HG03045 (cell line): ENCODE data around the gene DDR1.
"Not testable (repeated sequence)": the region's sequence is repeated elsewhere in the genome, so short reads cannot be mapped to it uniquely, and the experiment has no call there.

Experiments
- ATAC-seq: cut with Tn5 transposase; IDR thresholded peaks from one replicate; pipeline ENCODE4 v1.9.1; 2021; ENCODE audit warnings: mild to moderate bottlenecking, moderate library complexity; ENCODE audit not compliant: unreplicated experiment

The DDR1 gene

DNA sequence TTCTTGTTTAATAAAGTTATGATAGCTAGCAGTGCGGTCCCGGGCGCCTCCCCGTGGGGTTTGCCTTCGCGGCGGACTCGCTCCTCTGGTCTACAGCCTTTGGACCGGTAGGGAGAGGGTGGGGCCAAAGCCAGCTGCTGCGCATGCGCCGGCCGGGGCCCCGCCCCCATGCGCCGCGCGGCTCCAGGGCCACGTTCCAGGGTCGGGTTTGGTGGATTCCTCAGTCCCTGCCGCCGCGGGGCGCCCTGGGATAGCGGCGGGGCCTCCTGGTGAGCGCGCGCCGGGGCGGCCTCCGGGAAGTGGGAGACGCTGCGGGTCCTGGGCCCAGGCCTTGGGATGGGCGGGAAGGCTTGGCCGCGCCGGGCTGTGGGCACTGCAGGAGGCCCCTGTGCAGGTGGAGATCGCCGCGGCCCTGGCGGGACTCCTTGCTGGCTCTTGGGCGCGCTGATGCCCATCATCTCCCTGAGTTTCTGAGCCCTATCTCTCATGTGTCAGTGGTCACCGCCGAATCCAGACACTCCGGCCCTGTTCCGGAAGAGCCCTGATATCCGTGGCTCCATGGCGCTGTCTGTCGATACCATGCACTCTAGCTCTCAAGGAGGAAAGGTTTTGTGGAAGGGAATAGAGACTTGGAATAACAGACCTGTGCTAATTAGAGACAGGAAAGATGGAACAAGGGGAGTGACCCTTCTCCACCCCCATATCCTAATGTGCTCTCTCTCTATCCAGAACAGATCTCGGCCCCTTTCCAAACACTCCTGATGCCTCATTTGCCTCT lies 29.9 kb downstream of the DDR1 start, which contains the start of gene VARS2:
Gene VARS2 (plus strand): TSS at position 163 of the 778 bp plus-strand sequence. CDS start 599 bp downstream, at position 762.
- peak; percentile 88 for ATAC-seq

DNA sequence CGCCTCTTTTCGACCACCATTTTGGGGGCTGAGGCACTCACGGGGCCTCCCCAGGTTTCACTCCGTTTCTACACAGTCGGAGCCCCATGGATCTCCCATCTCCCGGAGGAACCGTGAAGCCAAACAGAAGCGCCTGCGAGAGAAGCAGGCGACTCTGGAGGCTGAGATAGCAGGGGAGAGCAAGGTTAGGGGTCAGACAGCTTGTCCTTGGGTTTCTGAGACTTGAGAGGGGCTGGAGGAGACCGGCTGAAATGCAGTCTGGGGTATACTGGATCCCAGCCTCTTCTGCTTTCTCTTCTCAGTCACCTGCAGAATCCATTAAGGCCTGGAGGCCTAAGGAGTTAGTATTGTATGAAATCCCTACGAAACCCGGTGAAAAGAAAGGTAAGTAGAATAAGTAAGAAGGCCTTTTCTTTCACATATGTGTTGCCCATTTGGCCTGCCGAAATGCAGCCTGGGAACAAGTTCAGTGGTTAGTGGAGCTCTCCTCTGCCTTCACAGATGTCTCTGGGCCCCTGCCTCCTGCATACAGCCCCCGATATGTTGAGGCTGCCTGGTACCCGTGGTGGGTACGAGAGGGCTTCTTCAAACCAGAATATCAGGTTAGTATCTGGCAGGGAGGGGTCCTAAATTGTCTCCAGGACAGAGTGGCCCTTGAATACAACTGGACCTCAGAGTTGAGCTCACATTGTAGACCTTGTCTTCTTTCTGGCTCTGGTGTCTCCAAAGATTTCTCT lies 30.7 kb downstream of the DDR1 start:
- no peak for ATAC-seq

DNA sequence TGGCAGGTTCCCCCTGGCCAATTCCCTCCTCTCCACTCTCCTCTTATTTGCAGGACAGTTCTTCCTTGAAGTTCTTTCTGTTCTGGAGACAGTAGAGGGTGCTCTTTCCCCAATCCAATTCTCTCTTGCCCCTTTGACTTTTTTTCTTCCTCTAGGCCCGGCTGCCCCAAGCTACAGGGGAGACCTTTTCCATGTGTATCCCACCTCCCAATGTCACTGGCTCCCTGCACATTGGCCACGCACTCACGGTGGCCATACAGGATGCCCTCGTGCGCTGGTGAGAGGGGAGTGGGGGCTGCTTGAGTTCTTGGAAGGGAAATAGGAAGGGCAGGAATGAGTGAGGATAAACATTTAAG lies 31.2 kb downstream of the DDR1 start:
- no peak for ATAC-seq

DNA sequence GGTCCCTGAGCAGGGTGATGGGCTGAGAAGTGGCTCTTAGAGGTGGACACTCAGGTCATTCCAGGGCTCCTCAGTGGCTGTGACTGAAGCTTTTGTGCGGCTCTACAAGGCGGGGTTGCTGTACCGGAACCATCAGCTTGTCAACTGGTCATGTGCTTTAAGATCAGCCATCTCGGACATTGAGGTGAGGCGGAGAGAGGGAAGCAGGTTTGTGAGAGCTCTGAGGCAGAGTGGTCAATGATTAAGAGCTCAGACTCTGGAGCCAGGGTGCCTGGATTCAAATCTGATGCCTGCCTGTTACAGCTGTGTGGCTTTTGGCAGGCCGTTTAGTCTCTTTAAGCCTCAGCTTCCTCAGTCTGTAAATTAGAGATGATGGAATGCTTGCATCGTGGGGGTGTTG lies 32.7 kb downstream of the DDR1 start:
- ATAC-seq, result no peak

DNA sequence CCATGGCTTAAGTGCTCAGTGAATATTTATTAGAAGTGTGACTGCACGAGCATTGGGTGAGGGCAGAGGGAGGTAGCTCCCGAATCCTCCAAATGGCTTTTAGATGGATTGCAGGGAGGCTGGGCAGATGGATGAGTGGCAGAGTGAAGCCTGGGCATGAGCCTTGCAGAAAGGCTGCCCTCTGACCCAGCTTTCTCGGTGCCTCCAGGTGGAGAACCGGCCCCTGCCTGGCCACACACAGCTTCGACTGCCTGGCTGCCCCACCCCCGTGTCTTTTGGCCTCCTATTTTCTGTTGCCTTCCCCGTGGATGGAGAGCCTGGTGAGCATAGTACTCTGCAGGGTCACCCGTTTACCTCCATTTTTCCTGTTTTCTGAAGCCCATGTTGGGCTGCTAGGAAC lies 33.2 kb downstream of the DDR1 start:
- ATAC-seq, result no peak

DNA sequence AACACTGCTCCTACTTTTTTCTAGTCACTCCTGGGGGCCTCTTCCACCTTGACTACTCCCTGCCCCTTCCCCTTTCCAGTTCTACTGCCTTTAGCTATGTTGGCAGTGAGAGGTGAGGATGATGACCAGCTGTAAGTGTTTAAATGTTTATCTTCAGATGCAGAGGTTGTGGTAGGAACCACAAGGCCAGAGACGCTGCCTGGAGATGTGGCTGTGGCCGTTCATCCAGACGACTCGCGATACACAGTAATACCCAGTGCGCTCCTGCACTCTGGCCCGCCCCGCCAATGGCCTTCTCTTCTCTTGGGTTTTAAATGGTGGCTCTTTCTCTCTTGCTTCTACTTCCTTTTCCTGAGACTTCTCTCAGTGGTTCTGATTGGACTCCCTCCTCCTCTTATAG lies 34.4 kb downstream of the DDR1 start:
- ATAC-seq, result no peak

DNA sequence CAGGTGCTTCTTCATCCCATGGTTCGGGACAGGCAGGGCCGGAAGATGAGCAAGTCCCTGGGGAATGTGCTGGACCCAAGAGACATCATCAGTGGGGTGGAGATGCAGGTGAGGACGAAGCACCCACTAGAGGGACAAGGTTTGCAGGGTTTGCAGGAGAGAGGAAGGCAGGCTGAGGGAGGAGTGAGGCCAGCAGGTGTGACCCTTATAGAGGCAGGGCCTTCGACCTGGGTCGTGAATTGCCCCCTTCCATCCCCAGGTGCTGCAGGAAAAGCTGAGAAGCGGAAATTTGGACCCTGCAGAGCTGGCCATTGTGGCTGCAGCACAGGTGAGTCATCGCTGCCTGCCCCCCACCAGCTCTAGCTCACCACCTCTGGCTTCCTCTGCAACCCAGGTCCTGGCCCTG lies 38.1 kb downstream of the DDR1 start:
- no peak for ATAC-seq

DNA sequence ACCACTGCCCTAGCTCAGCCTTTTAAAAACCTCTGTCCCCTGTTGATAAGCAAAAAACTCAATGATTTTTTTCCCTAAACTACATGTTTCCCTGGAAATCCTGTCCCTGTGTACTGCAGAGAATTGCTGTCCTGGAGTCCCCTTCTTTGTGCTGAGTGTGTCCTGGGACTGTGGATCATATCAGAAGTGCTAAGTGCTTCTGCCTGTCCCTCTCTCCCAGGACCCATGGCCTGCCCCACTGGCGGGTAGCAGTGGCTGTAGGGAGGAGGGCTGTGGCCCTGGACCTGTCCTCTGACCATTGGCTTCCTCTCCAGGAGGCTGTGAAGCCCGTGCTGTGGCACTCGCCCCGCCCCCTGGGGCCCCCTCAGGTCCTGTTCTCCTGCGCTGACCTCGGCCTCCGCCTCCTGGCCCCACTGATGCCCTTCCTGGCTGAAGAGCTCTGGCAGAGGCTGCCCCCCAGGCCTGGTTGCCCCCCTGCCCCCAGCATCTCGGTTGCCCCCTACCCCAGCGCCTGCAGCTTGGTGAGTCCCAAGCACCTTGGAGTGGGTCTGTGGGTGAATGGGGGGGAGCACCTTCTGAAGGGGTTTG lies 39.8 kb downstream of the DDR1 start:
- ATAC-seq, result not testable (repeated sequence)

DNA sequence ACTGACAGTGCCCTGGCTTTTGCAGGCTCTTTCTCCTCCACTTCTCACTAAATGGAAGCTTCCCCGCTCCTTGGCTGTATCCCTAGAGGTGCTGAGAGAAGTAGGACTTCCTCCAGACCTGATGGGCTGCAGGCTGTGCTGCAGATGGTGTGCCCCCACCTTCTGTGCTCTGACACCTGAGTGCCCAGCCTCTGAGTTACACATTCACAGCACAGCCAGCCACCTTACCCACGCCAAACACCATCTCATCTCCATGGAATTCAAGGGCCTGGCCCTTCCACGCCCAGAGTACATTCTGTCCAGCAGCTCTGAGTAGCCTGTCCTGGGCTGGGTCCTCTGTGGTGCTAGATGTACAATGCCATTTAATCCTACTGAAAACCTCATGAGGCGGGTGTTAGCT lies 42.3 kb downstream of the DDR1 start:
- ATAC-seq, result no peak

DNA sequence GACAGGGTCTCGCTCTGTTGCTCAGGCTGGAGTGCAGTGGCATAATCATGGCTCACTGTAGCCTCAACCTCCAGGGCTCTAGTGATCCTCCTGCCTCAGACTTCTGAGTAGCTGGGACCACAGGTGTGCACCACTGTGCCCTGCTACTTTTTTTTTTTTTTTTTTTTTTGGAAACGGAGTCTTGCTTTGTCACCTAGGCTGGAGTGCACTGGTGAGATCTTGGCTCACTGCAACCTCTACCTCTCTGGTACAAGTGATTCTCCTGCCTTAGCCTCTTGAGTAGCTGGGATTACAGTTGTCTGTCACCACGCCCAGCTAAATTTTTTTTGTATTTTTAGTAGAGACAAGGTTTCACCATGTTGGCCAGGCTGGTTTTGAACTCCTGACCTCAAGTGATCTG lies 42.8 kb downstream of the DDR1 start:
- not testable (repeated sequence) for ATAC-seq

DNA sequence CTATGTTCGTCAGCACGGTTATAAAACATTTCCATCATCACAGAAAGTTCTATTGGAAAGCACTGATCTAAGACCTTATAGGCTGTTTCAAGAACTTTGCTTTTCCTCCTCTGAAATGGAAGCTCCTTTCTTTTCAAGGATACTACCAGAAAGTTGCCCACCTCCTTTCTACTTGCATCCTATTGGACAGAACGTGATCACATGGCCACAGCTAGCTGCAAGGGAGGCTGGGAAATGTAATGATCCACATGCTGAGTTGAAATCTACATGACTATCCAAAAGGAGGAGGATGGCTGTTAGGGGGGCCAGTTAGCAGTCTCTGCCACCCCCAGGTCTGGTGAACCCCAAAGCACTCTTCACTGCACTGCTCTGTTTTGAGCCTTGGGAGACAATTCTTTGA lies 44.4 kb downstream of the DDR1 start:
- ATAC-seq, result no peak

DNA sequence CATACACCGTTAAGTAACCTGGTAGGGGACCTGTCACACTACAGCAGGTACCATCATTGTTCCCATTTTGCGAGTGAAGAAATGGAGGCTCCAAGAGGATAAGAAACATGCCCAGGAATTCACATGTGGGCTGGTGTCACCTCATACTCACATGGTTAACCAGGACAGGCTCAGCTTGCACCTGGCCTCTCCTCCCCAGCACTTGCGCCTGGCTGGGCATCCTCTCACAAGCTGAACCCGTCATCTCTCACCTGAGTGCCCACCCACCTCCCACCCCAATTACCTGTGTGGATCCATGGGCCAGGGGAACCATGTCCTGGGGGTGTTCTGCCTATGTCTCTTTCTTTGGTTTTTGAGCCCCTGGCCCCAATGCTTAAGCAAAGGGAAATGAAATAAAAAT lies 46.2 kb downstream of the DDR1 start:
- no peak for ATAC-seq

DNA sequence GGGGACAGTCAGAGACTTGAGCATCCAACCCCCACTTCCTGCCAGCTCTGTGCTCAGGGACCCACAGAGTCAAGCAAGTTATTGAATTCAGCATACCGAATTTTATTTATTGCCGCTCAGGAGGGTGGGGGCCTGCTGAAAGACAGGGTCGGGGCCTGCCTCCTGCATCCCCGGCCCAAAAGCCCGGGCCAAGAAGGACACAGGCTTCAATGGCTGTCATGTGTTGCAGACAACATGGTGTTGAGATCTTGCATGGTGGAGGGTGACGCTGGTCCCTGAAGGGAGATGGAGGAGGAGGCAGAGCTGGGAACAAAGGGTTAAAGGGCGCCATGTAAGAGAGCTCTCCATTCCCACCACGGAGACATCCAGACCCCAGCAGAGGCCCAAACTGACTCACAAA lies 47.0 kb downstream of the DDR1 start:
- ATAC-seq, result no peak

DNA sequence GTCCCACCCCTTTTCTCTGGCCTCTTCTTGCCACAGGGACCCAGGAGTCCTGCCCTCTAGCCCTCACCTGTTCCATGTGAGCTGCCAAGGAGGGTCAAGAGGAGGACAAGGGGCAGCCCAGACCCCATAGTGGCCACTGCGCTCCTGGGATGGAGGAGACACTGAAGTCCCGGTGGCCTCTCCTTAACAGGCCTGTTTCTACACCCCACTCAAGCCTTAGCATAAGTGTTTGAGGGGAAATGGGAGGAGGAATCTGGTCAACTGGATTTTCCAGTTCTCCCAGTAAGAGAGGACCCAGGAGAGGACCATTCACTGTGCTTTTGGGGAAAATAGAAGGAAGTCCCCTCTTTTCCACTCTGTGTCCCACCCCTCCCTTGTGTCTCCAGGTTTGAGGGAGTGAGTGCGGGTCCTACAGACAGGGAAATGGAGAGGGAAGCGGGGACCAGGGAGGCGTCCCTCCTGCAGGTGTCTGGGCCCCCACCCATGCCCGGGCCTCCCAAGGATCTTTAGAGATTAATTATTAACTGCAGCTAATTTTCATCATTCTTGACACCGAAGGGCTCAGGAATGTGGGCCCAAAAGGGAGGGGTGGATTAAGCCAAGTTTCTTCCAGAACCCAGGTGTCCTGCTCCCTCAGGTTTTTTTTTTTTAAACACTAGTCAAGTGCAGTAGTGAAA lies 47.8 kb downstream of the DDR1 start, which contains the start of gene SFTA2:
Gene SFTA2 (minus strand): TSS at position 202 of the 677 bp plus-strand sequence. CDS start 74 bp downstream, at position 128.
- no peak for ATAC-seq

DNA sequence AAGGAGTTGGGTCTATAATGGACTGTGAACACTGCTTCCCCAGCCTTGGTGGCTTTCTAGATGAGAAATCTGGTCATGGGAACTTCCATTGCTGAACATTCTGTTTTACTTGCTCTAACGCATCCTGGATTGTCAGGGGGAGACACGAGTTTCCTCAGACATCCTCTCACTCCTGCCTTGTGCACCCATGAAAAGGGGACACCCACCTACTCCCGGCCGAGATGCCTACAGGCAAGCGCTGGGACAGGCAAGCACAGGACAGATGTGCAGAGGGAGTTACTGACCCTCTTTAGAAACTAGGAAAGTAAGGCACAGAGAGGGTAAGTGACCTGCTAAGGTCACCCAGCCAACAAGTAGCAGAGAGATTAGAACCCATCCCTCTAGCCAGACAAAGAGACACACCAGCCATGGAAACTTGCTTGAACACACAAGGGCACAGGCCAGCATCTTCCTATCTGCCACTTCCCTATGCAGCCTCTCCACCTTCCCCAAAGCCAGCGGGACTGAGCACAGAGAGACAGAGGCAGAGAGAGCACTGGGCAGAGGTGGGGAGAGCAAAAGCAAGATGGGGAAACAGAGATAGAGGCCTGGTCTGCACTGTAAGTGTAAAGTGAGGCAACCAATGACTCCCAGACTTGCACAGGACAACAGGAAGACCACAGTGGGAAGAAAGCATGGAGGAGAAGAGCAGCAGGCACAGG lies 48.5 kb downstream of the DDR1 start:
- ATAC-seq, result no peak

DNA sequence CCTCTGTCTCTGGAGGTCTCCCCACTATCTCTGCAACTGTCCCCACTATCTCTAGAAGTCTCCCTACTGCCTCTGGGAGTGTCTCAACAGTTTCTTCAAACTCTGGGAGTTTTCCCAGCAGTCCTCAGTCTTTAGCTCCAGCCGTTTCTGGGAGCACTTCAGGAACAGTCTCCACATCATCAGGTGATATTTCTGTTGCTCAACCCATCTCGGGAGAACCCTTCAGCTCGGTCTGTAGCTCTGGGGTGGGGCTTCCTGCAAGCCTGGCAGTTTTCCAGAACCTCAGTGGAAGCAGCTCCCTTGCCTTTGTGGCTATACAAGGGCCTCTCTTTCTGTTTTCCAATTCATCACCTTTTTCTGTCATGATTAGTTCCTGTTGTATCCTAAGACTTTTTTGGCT lies 50.7 kb downstream of the DDR1 start:
- ATAC-seq, result no peak

DNA sequence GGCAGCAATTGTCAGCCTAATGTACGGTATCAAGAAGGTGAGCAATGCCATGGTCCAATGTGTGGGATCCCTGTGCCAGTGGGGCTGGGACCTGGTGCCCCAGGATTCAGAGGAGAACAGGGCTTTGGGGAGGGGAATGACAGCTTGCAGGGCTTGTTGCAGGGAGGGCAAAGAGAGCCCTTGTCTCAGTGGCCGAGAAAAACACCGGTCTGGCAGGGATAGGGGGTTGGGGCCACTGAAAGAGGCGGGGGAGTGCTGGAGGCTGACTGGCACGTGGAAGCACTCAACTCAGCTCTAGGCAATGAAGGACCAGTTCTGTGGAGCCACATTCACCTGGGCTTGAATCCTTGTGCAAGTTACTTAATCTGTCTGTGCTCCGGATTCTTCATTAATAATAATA lies 52.9 kb downstream of the DDR1 start:
- no peak for ATAC-seq

DNA sequence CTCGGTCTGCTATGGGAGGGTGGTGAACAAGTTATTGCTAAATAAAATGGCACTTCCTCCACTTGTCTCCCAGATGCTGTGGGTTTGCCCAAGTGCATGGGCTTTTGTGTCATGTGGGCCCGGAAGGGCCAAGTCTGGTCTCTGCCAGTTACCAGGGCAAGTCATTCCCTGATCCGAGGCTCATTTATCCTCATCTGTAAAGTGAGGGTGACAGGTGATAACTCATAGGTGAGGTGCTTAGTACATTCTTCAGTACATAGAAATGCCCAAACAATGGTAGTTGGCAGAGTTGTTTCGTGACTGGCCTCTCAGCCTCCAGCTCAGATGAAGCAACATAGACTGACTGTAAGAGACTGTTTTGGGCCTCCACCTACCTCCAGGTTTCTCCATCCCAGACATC lies 54.4 kb downstream of the DDR1 start:
- ATAC-seq, result no peak

DNA sequence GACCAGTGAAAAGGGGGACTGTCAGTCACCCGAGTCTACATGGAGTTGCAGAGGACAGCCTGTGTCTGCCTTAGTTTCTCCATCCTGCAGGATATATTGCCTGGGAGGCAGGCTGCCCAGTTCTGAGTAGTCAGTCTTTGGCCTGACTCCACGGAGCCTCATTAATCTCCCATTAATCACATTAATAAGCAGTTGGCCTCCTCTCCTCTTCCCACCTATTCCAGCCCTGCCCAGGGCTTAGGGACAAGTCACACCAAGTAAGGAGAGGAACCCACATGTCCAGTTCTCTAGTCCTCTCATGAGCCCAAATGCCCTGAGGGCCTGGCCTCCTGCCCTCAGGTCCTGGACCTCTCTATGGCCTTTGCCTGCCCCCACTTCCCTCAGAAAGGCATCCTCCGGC lies 55.2 kb downstream of the DDR1 start:
- no peak for ATAC-seq

DNA sequence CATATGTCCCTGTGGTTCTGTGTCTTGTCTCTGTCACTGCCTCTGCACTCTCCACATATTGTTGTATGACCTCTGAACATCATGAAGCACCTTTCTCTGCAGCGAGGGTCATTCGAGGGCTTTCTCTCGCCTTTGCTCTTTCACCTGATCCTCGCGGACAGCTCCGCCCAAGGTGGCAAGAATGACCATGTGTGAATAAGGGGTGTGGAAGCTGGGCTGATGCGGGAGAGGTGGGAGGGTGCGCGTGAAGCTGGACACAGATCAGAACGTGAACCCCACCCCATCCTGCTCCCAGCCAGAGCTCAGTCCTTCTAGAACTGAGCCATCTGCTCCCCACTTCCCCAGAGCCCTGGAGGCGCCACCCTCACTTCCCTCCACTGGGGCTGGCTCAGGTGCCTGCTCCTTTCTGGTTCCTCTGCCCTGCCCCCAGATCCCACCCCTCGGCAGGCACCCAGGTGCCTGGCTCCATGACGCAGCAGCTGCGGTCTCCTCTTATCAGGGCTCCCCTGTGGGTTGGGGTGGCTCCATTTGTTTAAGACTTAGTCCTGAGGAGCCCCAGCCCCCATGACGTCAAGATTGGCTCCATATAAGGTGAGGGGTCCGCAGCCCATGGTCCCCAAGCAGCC lies 56.2 kb downstream of the DDR1 start, which contains the start of gene MUCL3:
Gene MUCL3 (plus strand): TSS at position 613 of the 626 bp plus-strand sequence. CDS start 27 bp downstream, outside the sequence.
- no peak for ATAC-seq
